Gastrocnemius medialis (tissue), 4 donors: ENCODE data around the gene SP110. TPM values are rescaled to one million over a fixed set of nuclear protein-coding genes. Genes with fewer than 3 reads are reported as not detected.

Experiments
- total RNA-seq, 4 donors: library from RNA; depleted of rRNA; stranded (reverse); fragments of >200 nt; gene quantifications; one replicate each; pipeline versions ENCODE4 v1.1.0 to v1.2.3, GENCODE V29; 2016

SP110 gene
- total RNA-seq, 4 donors from 2014 or later: 3.0 to 7.0 (median 6.5) TPM

Other genes with a start within 250 kb of the SP110 start
- gene SLC16A14, start 151.1 kb downstream of the SP110 start, total RNA-seq: under 1 TPM; 0.44 to 0.66 (median 0.58) TPM
- under 1 TPM in 1 of 4 donors, not detected in 3; 0.46 TPM for gene SP140, start 5.8 kb upstream of the SP110 start, total RNA-seq
- 10 to 100 TPM in 1 of 4 donors, 1 to 10 TPM in 3; 2.2 to 13.5 (median 3.8) TPM for gene SP140L, start 107.2 kb upstream of the SP110 start, total RNA-seq
- 10 to 100 TPM; 18.2 to 30.7 (median 19.5) TPM for gene SP100, start 196.2 kb upstream of the SP110 start, total RNA-seq